SK-N-SH (cell line): ENCODE data around the gene CPT1C.

Experiments
- CTCF ChIP-seq: fragments of 200-600 bp; sonication (generic); IDR thresholded peaks from 2 replicates; pipeline ENCODE4 v1.6.1; 2017; ENCODE audit warnings: antibody characterized with exemption, mild to moderate bottlenecking, moderate library complexity
- EZH2phosphoT487 ChIP-seq: fragments of 200-600 bp; sonication (generic); IDR thresholded peaks from 2 replicates; pipeline ENCODE4 v1.6.1; 2017; ENCODE audit warnings: low read depth, mixed run types, mild to moderate bottlenecking, antibody characterized with exemption, moderate library complexity, borderline replicate concordance
- GABPA ChIP-seq: IDR thresholded peaks from 2 replicates; pipeline ENCODE4 v1.4.0; 2012; ENCODE audit warnings: low read depth, mild to moderate bottlenecking
- MAX ChIP-seq: IDR thresholded peaks from 2 replicates; pipeline ENCODE4 v1.4.0; 2012; ENCODE audit warnings: low read depth
- MEF2A ChIP-seq: IDR thresholded peaks from 2 replicates; pipeline ENCODE4 v1.4.0; 2012; ENCODE audit warnings: low read depth, borderline replicate concordance
- POLR2AphosphoS5 ChIP-seq: IDR thresholded peaks from 2 replicates; pipeline ENCODE4 v1.6.1; 2012; ENCODE audit warnings: low read depth, low read length
- RAD21 ChIP-seq: IDR thresholded peaks from 2 replicates; pipeline ENCODE4 v1.6.1; 2012; ENCODE audit warnings: mild to moderate bottlenecking, low read length
- RCOR1 ChIP-seq: fragments of 150-350 bp; IDR thresholded peaks from 2 replicates; pipeline ENCODE4 v1.6.1; 2017; ENCODE audit warnings: antibody characterized with exemption, low read length
- REST ChIP-seq: IDR thresholded peaks from 2 replicates; pipeline ENCODE4 v1.6.1; 2012; ENCODE audit warnings: mild to moderate bottlenecking, low read depth, low read length, moderate library complexity
- SIN3A ChIP-seq: IDR thresholded peaks from 2 replicates; pipeline ENCODE4 v1.6.1; 2012; ENCODE audit warnings: low read depth, mild to moderate bottlenecking, low read length, moderate library complexity, borderline replicate concordance
- USF1 ChIP-seq: IDR thresholded peaks from 2 replicates; pipeline ENCODE4 v1.4.0; 2012; ENCODE audit warnings: low read depth, borderline replicate concordance
- USF2 ChIP-seq: fragments of 150-350 bp; IDR thresholded peaks from 2 replicates; pipeline ENCODE4 v1.6.1; 2017; ENCODE audit warnings: antibody characterized with exemption, low read length, low read depth, borderline replicate concordance
- YY1 ChIP-seq: IDR thresholded peaks from 2 replicates; pipeline ENCODE4 v1.4.0; 2012; ENCODE audit warnings: low read depth, mild to moderate bottlenecking
- ZBTB33 ChIP-seq: IDR thresholded peaks from 2 replicates; pipeline ENCODE4 v1.4.0; 2012; ENCODE audit warnings: low read depth, borderline replicate concordance

- TF ChIP-seq SIN3A (no peak), RAD21 (no peak), USF1 (no peak), CTCF (no peak), USF2 (no peak), REST (no peak), GABPA (no peak), RCOR1 (no peak), MEF2A (no peak), ZBTB33 (no peak), POLR2AphosphoS5 (no peak), EZH2phosphoT487 (no peak), MAX (no peak), YY1 (no peak)
Observed at GRCh38 chr19:49749771-49750170, 58.9 kb downstream of the CPT1C start.
